Panc1 (cell line): Measurements from ENCODE around the gene GORASP2.

ENCODE experiments used
- POLR2AphosphoS5 ChIP-seq: IDR thresholded peaks from 2 replicates; pipeline ENCODE4 v1.6.1; 2012; ENCODE audit warnings: mild to moderate bottlenecking, low read depth, low read length, moderate library complexity
- SIN3A ChIP-seq: IDR thresholded peaks from 2 replicates; pipeline ENCODE4 v1.6.1; 2012; ENCODE audit warnings: low read depth, mild to moderate bottlenecking, low read length, moderate library complexity, borderline replicate concordance; ENCODE audit not compliant: insufficient read depth
- TCF7L2 ChIP-seq: IDR thresholded peaks from 2 replicates; pipeline ENCODE4 v1.6.1; 2011; ENCODE audit warnings: mild to moderate bottlenecking, low read depth, low read length, inconsistent platforms
- TF ChIP-seq, protein P1 (sequence below): fragments of 450-650 bp; IDR thresholded peaks from 2 replicates; pipeline ENCODE4 v1.5.1; 2017; ENCODE audit warnings: mild to moderate bottlenecking

DNA sequence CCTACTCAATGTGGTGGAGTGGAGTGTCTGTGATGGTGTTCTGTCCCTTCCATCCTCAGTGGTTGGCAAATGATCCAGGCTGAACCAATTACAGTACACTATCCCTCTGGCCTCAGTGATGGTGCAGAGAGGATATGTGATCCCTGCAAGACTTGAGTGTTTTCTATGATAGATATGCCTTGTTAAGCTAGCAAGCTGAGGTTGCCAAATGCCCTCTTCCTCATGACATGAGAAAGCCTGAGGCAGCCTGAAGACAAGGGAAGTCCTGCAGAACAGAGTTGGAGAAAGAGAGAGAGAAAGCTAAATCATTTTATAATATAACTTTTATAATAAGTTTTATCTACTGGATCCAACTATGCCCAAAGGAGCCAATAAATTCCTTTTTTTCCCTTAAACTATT, 41.6 kb upstream of the GORASP2 start:
- TF ChIP-seq, protein P1, sequence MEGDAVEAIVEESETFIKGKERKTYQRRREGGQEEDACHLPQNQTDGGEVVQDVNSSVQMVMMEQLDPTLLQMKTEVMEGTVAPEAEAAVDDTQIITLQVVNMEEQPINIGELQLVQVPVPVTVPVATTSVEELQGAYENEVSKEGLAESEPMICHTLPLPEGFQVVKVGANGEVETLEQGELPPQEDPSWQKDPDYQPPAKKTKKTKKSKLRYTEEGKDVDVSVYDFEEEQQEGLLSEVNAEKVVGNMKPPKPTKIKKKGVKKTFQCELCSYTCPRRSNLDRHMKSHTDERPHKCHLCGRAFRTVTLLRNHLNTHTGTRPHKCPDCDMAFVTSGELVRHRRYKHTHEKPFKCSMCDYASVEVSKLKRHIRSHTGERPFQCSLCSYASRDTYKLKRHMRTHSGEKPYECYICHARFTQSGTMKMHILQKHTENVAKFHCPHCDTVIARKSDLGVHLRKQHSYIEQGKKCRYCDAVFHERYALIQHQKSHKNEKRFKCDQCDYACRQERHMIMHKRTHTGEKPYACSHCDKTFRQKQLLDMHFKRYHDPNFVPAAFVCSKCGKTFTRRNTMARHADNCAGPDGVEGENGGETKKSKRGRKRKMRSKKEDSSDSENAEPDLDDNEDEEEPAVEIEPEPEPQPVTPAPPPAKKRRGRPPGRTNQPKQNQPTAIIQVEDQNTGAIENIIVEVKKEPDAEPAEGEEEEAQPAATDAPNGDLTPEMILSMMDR, result no peak
- TF ChIP-seq TCF7L2 (no peak), POLR2AphosphoS5 (no peak), SIN3A (no peak)
